ENCODE data around the gene CMSS1.

Gene CMSS1

GRCh38 chr3:100154171-100154570 is 336.5 kb downstream of the CMSS1 start:
- DNase-seq: no peak

GRCh38 chr3:100155128-100155527 is 337.5 kb downstream of the CMSS1 start:
- no peak for DNase-seq

GRCh38 chr3:100155590-100155989 is 337.9 kb downstream of the CMSS1 start:
- no peak for DNase-seq

- no peak for DNase-seq
These were observed 340.0 kb downstream of the CMSS1 start for GRCh38 chr3:100157685-100158084.

GRCh38 chr3:100158918-100159330 is 341.3 kb downstream of the CMSS1 start:
- no peak for DNase-seq

GRCh38 chr3:100159331-100160153 is 341.9 kb downstream of the CMSS1 start:
- no peak for DNase-seq

GRCh38 chr3:100160521-100160920 is 342.9 kb downstream of the CMSS1 start:
- DNase-seq: no peak

- DNase-seq: no peak
These were observed 346.1 kb downstream of the CMSS1 start for GRCh38 chr3:100163787-100164186.

- no peak for DNase-seq
These were observed 347.1 kb downstream of the CMSS1 start for GRCh38 chr3:100164743-100165142.

- no peak for DNase-seq
These were observed 348.4 kb downstream of the CMSS1 start for GRCh38 chr3:100165926-100166550.

GRCh38 chr3:100169201-100169920 is 351.7 kb downstream of the CMSS1 start:
- DNase-seq: no peak

- DNase-seq: no peak
These were observed 352.8 kb downstream of the CMSS1 start for GRCh38 chr3:100170486-100170885.

GRCh38 chr3:100171211-100171914 is 353.7 kb downstream of the CMSS1 start:
- no peak for DNase-seq

- no peak for DNase-seq
These were observed 356.3 kb downstream of the CMSS1 start for GRCh38 chr3:100173961-100174360.

GRCh38 chr3:100175637-100176280 is 358.1 kb downstream of the CMSS1 start:
- no peak for DNase-seq

GRCh38 chr3:100179692-100180349 is 362.2 kb downstream of the CMSS1 start:
- DNase-seq: no peak

GRCh38 chr3:100183608-100184125 is 366.0 kb downstream of the CMSS1 start:
- DNase-seq: no peak

GRCh38 chr3:100184948-100185570 is 367.4 kb downstream of the CMSS1 start:
- no peak for DNase-seq

GRCh38 chr3:100185847-100186246 is 368.2 kb downstream of the CMSS1 start:
- DNase-seq: no peak

GRCh38 chr3:100189444-100189964 is 371.8 kb downstream of the CMSS1 start:
- no peak for DNase-seq

GRCh38 chr3:100195375-100195774 is 377.7 kb downstream of the CMSS1 start:
- DNase-seq: no peak

Data from central memory CD4-positive, alpha-beta T cell (primary cell).